GM18907 (cell line): ENCODE data around the gene PNMT.

Source experiments
- ATAC-seq: cut with Tn5 transposase; IDR thresholded peaks from one replicate; pipeline ENCODE4 v1.9.1; 2021; ENCODE audit warnings: mild to moderate bottlenecking, moderate library complexity; ENCODE audit not compliant: unreplicated experiment

PNMT gene

DNA sequence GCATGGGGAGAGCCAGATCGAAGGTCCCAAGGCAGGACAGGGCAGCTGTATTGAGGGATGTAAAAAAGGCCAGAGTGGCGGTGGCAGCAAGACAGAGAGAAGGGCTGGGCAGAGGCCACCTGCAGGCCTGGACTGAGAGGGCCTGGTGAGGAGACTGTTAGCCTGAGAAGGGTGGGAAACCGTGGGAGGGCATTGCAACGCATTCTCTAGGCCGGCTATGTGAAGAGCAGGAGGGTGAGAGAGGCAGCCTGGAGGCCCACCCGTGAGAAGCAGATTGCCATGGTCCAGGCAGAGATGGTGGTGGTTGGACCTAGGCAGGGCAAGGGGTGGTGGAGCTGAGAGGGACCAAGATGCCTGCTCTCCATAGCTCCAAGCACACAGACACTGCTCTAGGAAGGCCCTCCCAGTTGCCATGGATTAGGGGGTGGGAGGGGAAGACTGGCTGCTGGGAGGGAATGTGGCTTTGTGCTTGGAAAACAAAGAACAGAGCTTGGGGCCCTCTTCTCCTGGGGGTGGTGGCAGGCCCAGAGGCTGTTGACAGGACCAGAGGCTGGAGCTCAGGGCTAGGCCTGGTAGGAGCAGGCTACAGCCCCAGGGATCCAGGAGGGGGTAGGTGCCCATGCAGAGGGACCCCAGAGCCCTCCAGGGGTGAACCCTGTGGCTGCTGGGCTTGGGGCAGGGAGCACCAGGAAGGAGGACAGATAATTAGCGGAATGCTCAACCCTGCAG lies 15.5 kb upstream of the PNMT start:
- no peak for ATAC-seq

DNA sequence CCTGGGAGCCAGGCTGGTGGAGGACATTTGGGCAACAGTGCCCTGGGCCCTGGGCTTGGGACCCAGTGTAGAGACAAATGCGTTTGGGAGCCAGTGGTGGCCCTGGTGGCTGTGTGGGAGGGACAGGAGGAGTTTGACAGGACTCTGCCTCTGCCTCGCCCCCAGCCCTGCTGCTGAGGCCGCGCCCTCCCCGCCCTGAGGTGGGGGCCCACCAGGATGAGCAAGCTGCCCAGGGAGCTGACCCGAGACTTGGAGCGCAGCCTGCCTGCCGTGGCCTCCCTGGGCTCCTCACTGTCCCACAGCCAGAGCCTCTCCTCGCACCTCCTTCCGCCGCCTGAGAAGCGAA lies 15.0 kb upstream of the PNMT start:
- ATAC-seq = no peak

DNA sequence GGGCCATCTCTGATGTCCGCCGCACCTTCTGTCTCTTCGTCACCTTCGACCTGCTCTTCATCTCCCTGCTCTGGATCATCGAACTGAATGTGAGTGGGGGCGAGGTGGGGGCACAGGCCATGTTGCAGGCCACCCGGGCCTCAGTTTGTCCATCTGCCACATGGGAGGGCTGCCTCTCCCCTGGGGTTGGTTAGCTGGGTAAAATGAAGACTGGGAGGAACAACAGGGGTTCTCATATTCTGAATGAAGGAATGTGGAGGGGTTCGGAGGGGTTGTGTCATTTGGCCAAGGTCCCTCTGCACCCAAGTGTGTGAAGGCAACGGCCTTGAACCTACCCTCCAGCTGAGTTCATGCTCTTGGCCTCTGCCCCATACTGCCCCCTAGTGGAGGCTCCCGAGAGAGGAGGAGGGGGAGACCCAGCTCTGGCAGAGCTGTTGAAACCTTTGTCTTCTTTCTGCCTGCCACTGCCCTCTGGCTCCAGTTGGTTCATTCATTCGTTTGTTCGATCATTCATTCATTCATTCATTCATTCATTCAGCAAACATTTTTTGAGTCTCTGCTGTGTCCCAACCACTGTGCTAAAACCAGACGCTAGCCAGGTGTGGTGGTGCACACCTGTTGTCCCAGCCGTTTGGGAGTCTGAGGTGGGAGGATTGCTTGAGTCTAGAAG lies 14.5 kb upstream of the PNMT start:
- no peak for ATAC-seq

DNA sequence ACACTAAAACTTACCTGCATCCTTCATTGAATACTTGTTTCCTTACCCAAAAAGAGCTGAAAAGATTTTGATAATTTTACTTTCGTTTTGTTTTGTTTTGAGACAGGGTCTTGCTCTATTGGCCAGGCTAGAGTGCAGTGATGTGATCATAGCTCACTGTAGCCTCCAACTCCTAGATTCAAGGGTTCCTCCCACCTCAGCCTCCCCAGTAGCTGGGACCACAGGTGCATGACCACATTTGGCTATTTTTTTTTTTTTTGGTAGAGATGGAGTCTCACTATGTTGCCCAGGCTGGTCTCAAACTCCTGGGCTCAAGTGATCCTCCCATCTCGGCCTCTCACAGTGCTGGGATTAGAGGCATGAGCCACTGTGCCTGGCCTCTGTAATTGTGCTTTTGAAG lies 13.1 kb upstream of the PNMT start:
- no peak for ATAC-seq

DNA sequence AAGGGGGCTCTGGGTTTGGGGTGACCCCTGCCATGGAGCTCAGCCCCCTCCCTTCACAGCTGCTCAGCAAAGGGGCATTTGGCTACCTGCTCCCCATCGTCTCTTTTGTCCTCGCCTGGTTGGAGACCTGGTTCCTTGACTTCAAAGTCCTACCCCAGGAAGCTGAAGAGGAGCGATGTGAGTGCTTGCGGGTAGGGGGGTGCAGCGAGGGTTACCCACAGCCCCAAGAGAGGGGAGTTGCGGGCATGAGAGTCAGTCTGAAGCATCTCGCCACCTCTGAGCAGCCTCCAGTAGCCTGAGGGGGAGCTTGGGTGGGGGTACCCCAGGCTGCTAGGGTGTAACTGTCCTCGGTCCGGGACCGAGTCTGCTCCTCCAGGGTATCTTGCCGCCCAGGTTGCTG lies 9.9 kb upstream of the PNMT start:
- no peak for ATAC-seq

DNA sequence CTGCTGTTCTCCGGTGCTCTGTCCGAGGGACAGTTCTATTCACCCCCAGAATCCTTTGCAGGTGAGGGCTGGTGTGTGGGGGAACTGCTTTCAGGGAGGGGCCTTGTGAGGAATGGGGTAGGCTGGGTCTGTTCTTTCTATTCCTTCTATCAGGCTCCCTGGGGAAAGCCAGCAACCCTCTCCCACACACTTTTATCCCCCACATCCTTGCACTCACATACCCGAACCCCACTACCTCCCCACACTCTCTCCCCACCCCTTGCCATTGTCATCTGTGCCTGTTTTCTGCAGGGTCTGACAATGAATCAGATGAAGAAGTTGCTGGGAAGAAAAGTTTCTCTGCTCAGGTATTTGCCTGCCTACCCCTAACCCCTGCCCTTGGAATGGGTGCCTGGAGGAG lies 9.5 kb upstream of the PNMT start:
- ATAC-seq = no peak

DNA sequence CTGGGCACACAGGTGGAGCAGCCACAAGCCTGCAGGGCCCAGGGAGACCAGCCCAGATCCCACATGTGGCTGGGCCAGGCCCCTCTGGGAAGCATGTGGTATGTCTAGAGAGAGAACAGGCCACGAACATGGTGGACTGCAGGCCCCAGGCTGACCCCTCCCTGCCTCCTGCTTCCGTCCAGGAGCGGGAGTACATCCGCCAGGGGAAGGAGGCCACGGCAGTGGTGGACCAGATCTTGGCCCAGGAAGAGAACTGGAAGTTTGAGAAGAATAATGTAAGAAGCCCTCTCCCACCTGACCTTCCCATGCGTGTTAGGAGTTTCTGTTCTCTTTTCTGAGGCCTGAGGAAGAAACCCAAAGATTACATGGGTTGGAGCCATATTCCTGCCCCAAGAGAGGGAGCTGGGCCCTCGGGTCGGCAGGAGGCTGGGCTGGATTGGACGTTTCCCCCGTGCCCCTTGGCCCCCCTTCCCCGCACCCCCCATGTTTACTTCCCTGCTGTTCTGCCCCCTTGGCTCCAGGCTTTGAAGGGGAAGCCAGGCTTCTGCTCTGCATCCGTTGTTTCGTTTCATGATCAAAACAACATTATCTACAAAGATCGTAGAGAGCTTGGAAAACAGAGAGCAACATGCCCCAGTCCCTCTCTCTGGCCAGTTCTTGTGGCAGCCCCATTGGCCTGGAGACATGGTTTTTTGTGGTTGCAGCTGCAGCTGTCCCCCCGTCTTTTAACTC lies 8.8 kb upstream of the PNMT start:
- ATAC-seq = no peak

DNA sequence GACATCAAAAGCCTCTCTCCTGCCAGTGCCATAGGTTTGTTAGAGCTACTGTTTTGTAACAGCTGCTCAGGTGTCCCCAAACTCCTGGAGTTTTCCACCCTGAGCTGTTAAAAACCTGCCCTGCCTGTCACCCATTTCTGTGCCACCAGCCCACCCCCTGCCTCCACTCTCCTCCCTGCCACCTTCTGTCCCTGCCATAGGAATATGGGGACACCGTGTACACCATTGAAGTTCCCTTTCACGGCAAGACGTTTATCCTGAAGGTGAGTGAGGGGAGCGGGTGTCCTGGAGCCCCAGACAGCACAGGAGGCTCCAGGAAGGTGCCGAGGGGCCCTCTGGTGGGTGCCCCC lies 8.3 kb upstream of the PNMT start:
- ATAC-seq = no peak

DNA sequence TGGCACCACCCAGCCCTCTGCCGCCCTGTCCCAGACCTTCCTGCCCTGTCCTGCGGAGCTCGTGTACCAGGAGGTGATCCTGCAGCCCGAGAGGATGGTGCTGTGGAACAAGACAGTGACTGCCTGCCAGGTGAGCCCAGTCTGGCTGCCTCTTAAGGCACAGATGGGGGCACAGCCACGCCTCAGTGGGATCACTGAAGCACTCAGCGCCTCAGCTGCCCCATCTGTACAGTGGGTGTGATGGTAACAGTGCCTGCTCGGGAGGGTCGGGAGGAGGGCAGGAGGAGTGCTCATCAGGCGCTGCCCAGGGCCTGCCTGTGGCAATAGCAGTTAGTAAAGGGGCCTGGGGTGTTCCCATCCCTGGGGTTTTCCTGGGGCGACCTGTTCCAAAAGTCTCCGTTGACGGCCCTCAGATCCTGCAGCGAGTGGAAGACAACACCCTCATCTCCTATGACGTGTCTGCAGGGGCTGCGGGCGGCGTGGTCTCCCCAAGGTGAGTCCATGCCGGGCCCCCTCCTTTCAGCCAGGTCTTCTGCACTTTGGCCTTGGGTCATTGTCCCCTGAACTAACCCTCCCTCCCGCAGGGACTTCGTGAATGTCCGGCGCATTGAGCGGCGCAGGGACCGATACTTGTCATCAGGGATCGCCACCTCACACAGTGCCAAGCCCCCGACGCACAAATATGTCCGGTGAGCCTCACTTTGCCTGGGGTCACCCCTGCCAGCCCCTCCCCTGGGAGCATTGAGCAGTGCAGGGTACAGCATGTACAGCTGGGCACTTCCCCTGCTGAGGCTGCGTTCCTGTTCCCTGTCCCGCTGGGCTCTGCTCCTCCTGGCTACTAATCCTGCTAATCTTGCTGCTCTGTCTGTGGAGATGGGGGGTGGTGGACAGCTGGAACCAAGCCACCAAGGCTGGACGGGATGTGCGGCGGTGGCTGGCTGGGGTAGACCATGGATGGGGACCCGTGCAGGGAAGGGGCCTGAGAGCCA lies 7.6 kb upstream of the PNMT start:
- ATAC-seq = no peak

DNA sequence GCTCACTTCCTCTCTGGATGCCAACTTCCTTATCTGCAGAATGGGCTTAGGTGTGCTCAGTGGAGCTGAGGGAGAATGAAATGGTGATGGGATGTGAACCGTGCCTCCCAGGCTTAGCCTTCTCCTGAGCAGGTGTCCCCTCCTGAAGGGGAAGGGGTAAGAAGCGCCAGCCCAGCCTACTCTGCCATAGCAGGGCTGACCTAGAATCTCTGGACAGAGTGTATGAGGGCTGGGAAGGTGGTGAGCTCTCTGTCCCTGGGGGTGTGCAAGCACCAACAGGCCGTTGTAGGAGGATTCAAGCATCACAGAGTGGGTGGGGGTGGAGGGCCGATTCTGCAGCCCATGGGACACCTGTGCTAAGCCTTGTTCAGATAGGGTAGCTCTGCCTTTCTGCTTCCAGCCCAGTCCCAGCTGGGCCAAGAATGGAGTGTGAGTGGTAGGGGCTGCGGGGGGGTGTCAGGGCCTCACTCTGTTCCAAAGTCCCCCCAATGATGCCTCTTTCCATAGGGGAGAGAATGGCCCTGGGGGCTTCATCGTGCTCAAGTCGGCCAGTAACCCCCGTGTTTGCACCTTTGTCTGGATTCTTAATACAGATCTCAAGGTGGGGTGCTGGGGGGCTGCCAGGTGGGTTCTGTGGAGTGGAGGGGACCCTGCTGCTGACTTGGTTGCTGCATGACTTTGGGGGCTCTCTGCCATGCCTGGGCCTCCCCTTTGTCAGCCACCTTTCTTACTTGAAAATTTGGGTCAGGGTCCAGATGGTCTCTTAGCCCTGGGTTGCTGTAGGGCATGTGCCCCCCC lies 6.3 kb upstream of the PNMT start:
- ATAC-seq = no peak

DNA sequence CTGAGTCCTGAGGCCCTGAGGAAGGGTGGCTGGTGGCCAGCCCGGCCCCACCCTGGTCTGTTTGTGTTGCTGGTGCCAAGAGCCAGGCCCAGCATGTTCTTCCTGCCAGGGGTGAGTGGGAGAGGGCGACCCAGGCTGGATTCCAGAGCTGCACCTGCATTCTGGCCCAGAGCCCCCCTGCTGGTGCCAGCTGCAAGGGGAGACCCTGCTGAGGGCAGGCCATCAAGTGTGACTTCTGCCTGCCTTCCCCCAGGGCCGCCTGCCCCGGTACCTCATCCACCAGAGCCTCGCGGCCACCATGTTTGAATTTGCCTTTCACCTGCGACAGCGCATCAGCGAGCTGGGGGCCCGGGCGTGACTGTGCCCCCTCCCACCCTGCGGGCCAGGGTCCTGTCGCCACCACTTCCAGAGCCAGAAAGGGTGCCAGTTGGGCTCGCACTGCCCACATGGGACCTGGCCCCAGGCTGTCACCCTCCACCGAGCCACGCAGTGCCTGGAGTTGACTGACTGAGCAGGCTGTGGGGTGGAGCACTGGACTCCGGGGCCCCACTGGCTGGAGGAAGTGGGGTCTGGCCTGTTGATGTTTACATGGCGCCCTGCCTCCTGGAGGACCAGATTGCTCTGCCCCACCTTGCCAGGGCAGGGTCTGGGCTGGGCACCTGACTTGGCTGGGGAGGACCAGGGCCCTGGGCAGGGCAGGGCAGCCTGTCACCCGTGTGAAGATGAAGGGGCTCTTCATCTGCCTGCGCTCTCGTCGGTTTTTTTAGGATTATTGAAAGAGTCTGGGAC lies 5.5 kb upstream of the PNMT start:
- ATAC-seq = no peak

DNA sequence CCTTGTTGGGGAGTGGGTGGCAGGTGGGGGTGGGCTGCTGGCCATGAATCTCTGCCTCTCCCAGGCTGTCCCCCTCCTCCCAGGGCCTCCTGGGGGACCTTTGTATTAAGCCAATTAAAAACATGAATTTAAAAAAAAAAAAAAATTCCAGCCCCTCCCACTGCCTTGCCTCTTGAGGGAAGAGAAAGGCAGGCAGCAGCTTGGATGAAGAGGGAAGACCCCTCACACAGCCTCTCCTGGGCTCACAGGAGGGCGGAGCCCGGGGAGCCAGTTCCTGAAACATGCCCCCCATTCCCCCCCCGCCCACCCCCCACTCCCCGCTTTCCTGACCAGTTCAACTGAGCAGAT lies 4.9 kb upstream of the PNMT start:
- ATAC-seq = no peak

DNA sequence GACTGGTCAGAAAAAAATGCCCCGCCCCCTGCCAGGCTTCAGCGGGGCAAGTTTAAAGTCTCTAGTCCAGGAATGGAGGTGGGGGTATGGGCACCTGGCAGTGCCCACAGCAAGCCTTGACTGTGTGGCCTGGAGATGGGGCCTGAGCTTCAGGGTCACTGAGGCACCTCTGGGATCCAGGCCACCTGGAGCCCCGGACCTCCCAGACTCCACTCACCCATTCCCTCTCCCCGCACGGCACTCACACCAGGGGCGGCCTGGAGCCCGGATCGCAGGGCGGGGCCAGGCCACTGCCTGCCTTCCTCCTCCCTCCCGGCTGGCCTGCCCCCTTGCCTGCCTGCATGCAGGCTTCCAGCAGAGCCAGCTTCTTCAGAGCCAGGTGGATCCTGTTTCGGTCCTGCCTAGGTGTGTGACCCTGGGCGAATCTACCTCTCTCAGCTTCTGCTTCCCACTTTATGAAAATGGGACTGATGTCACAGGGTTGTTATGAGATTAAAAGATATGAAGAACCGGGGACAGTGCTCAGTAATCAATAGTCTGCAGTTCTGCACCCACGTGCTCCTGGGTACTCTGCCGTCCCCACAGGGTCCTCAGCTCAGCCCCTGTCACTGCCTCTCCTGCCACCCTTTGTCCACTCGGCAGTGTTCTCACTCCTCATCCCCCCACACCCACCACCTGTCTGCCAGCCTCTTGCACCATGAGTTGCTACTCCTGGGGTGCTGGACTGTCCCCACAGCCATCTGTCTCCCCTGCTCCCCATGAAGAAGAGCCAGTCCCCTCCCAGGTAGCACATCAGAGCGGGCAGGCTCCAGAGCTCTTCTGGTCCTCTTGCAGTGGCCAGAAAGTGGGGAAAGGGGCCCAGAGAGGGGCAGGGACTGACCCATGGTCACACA lies 4.3 kb upstream of the PNMT start:
- ATAC-seq = no peak

DNA sequence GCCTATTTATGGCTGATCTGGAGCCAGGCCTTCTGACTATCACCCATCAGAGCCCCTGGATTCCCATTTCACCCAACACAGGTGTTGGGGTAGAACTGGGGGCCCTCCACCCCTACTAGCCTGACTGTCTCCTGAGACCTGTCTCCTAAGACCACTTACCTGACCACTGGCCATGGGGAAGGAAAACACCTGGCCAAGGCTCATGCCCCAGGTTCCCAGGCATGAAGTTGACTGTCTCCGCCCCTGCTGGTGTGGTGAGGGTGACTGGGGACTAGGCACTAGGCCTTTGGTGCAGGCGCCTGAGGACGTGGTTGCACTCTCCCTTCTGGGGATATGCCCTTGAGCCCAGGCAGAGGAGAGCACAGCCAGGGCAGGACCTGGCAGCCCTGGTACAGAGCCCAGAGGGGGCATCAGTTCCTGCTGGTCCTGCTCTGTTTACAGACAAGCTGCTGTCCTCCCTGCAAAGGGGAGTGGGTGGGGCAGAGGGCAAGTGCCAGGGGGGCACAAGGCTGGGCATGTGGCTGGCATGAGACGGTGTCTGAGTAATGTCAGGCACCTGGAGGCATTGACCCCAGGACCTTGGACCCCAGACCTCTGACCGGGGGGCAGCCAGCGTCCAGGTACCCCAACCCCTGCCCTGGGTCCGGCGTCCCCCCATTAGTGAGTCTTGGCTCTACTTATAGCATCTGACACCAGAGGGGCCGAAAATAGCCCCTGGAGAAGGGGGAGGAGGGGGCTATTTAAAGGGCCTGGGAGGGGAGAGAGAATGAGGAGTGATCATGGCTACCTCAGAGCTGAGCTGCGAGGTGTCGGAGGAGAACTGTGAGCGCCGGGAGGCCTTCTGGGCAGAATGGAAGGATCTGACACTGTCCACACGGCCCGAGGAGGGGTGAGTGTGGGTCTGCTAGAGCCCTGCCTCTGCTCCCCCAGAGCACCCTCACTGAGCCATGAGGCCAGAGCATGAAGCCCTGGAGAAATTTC lies 3.4 kb upstream of the PNMT start, which contains the start of gene TCAP:
TSS of gene TCAP (plus strand) at position 769 of the 981 bp plus-strand sequence. CDS start at position 780, 11 bp downstream.
- ATAC-seq = no peak

DNA sequence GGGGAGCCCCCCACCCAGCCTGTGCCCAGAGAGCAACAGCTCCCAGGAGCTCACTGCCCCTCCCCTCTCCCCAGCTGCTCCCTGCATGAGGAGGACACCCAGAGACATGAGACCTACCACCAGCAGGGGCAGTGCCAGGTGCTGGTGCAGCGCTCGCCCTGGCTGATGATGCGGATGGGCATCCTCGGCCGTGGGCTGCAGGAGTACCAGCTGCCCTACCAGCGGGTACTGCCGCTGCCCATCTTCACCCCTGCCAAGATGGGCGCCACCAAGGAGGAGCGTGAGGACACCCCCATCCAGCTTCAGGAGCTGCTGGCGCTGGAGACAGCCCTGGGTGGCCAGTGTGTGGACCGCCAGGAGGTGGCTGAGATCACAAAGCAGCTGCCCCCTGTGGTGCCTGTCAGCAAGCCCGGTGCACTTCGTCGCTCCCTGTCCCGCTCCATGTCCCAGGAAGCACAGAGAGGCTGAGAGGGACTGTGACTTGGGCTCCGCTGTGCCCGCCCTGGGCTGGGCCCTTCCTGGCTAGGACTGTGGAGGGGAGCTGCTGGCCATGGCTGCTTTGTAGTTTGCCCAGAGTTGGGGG lies 2.5 kb upstream of the PNMT start:
- no peak for ATAC-seq

DNA sequence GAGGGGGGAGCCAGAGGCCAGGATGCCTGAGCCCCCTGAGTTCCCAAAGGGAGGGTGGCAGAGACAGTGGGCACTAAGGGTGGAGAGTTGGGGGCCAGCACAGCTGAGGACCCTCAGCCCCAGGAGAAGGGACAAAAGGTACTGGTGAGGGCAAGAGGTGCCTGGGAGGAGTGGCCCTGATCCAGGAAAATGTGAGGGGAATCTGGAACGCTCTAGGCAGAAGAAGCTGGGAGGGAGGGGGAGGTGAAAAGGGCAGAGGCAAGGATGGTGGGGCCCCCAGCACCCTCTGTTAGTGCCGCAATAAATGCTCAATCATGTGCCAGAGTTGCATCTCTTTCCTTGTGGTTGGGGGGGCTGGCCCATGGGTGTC lies 2.0 kb upstream of the PNMT start:
- no peak for ATAC-seq
